Adrenal gland (tissue), 5 donors: Measurements from ENCODE around the gene UNC5A.

ENCODE experiments used
- CTCF ChIP-seq, 6 experiments: fragments of 450-650 bp in 4 of 6; fragments of 200-600 bp in 2 of 6; sonication (generic) in 1 of 6; IDR thresholded peaks; 1 replicate in 5 of 6; 2 replicates in 1 of 6; pipeline versions ENCODE4 v1.5.1 to v1.8.0; 2016 to 2021; ENCODE audit warnings: antibody characterized with exemption in 6 of 6, mild to moderate bottlenecking in 2 of 6, moderate library complexity in 1 of 6
- POLR2A ChIP-seq, 2 donors: fragments of 450-650 bp; IDR thresholded peaks; one replicate each; pipeline ENCODE4 v1.6.1; 2017; ENCODE audit warnings: antibody characterized with exemption in 2 of 2, mild to moderate bottlenecking in 2 of 2, moderate library complexity in 1 of 2
- donor health status: DM: no; HTN: no; CAD: no.

DNA sequence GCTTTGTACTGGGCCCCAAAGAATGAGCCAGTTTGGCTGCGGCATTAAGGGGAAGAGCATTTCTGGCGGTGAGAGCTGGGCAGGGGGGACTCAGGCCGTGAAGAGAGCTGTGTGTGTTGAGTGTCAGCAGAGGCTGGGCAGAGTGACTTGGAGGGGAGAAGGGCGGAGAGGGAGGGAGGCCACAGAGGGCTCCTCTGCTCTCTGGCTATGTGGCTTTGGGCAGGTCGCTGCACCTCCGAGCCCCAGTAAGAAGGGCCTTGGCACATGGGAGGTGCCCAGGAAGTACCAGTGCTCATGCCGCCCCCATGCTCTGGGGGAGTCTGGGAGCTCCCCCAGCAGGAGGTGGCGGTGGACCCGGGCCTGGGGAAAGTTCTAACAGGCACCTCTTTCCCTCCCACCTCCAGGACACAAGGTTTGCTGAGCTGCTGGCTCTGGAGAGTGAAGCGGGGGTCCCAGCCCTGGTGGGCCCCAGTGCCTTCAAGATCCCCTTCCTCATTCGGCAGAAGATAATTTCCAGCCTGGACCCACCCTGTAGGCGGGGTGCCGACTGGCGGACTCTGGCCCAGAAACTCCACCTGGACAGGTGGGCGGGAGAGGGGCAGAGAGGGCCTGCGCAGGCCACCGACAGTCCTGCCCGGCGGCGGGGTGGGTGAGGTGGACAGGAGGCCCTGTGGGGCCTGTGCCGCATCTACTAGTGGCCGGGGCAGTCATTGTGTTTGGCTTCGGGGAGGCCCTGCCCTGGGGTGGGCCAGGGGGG lies 68.7 kb downstream of the UNC5A start:
- no peak for TF ChIP-seq POLR2A (IDR thresholded peaks at IDR 0.05)
- no peak for TF ChIP-seq CTCF (IDR thresholded peaks at IDR 0.05)
